ENCODE data around the gene DYRK4. TPM values are rescaled to one million over a fixed set of nuclear protein-coding genes. Genes with fewer than 3 reads are reported as not detected.

The DYRK4 gene
- total RNA-seq, 3 donors from 2014 or later: 18.6 to 38.0 (median 29.0) TPM

GRCh38 chr12:4615667-4616066, 53.7 kb downstream of the DYRK4 start:
- Histone ChIP-seq H3K36me3 (no peaks in the 10 kb centered on the region), H3K27me3 (no peaks in the 10 kb centered on the region), H3K4me3 (no peak overlapping the region), H3K27ac (no peak overlapping the region), H3K4me1 (no peaks in the 10 kb centered on the region), H3K9me3 (no peaks in the 10 kb centered on the region)
- no peak for DNase-seq (ENCODE audit: low spot score in 2 of 2)
- TF ChIP-seq, protein P1, sequence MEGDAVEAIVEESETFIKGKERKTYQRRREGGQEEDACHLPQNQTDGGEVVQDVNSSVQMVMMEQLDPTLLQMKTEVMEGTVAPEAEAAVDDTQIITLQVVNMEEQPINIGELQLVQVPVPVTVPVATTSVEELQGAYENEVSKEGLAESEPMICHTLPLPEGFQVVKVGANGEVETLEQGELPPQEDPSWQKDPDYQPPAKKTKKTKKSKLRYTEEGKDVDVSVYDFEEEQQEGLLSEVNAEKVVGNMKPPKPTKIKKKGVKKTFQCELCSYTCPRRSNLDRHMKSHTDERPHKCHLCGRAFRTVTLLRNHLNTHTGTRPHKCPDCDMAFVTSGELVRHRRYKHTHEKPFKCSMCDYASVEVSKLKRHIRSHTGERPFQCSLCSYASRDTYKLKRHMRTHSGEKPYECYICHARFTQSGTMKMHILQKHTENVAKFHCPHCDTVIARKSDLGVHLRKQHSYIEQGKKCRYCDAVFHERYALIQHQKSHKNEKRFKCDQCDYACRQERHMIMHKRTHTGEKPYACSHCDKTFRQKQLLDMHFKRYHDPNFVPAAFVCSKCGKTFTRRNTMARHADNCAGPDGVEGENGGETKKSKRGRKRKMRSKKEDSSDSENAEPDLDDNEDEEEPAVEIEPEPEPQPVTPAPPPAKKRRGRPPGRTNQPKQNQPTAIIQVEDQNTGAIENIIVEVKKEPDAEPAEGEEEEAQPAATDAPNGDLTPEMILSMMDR (IDR thresholded peaks at IDR 0.05): no peak
- TF ChIP-seq POLR2A (IDR thresholded peaks at IDR 0.05) (no peak), POLR2AphosphoS5 (IDR thresholded peaks at IDR 0.05) (no peak)
- intact Hi-C loops (cut with DNase I; ENCODE audit: low total_unique reads): no loop called here

- Histone ChIP-seq H3K4me3 (no peak overlapping the region), H3K27me3 (no peaks in the 10 kb centered on the region), H3K36me3 (no peaks in the 10 kb centered on the region), H3K9me3 (no peaks in the 10 kb centered on the region), H3K27ac (no peak overlapping the region), H3K4me1 (no peaks in the 10 kb centered on the region)
- intact Hi-C loops (cut with DNase I; ENCODE audit: low total_unique reads): no loop called here
- no peak for TF ChIP-seq POLR2A (IDR thresholded peaks at IDR 0.05)
- TF ChIP-seq, protein P1 (IDR thresholded peaks at IDR 0.05): no peak
- no peak for TF ChIP-seq POLR2AphosphoS5 (IDR thresholded peaks at IDR 0.05)
- no peak for DNase-seq (ENCODE audit: low spot score in 2 of 2)
Observed at GRCh38 chr12:4621511-4621910, 59.5 kb downstream of the DYRK4 start.

DNA sequence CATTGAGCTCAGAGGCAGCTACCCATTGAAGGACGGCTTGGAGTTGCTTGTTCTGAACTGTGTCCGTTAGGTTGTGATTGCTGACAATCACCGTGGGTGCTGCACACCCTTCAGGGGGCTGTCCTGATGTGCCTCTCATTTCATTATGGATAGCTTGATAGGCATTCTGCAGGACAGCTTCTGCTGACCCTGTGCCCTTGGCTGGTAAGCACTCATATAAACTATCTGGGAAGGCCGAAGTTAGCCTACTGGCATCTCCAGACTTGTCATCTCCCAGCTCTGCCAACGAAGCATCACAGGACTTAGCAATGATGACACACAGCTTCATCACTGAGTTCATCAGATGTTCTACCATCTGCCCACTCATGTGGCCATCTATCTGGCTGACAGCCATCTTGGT, 64.5 kb downstream of the DYRK4 start:
- TF ChIP-seq POLR2A (IDR thresholded peaks at IDR 0.05) (no peak), POLR2AphosphoS5 (IDR thresholded peaks at IDR 0.05) (no peak)
- TF ChIP-seq, protein P1 (IDR thresholded peaks at IDR 0.05): no peak
- no peak for DNase-seq (ENCODE audit: low spot score in 2 of 2)
- H3K27me3 ChIP-seq: no peaks in the 10 kb centered on the region
- no peaks in the 10 kb centered on the region for H3K4me1 ChIP-seq
- H3K4me3 ChIP-seq: no peak overlapping the region
- no peaks in the 10 kb centered on the region for H3K36me3 ChIP-seq
- H3K27ac ChIP-seq: no peak overlapping the region
- intact Hi-C loops (cut with DNase I; ENCODE audit: low total_unique reads): no loop called here
- H3K9me3 ChIP-seq: no peaks in the 10 kb centered on the region

DNA sequence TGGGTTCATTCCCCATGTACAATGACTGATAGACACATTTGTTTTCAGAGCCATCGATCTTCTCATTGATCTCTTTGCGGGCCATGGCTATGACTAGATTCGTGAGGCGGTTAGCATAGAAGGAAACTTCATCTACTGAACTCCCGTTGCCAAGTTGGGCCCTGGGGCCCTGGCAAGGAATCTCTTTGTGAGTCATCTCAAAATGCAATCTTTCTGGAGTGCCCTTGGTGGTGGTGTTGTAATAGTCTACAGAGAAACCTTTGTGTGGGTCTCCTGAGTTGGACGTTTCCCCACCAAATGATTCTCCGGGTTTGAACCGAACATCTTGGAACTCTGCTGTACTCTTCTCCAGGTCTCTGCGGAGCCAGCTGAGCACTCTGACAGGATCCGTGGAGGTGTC, 66.4 kb downstream of the DYRK4 start:
- intact Hi-C loops (cut with DNase I; ENCODE audit: low total_unique reads): loop anchor here (1.0 kb wide), 1 partner anchor 17 kb away; no protein-coding TSS in a partner anchor
- TF ChIP-seq POLR2AphosphoS5 (IDR thresholded peaks at IDR 0.05) (no peak), POLR2A (IDR thresholded peaks at IDR 0.05) (no peak)
- TF ChIP-seq, protein P1 (IDR thresholded peaks at IDR 0.05): no peak

DNA sequence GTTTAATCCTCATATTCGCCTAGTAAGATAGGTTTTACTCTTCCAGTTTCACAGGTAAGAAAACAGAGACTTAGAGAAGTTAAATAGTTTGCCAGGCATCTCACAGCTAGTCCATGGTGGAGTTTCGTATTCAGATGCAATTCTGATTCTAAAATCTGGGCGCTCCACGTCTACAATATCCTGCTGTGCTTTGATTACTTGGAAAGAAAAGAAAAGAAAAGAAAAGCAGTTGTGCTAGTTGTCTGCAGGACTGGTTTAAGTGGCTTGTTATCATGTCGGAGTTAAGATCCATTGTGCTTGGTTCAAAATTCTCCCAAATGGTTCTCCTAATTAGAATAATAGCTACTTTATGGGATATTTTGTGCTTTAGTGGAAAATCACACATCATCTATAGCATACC, 68.3 kb downstream of the DYRK4 start:
- no peaks in the 10 kb centered on the region for H3K9me3 ChIP-seq
- H3K36me3 ChIP-seq: no peaks in the 10 kb centered on the region
- no peak overlapping the region for H3K27ac ChIP-seq
- H3K27me3 ChIP-seq: no peaks in the 10 kb centered on the region
- TF ChIP-seq POLR2A (IDR thresholded peaks at IDR 0.05) (no peak), POLR2AphosphoS5 (IDR thresholded peaks at IDR 0.05) (no peak)
- TF ChIP-seq, protein P1 (IDR thresholded peaks at IDR 0.05): no peak
- H3K4me3 ChIP-seq: no peak overlapping the region
- DNase-seq (ENCODE audit: low spot score in 2 of 2): no peak
- intact Hi-C loops (cut with DNase I; ENCODE audit: low total_unique reads): no loop called here
- no peaks in the 10 kb centered on the region for H3K4me1 ChIP-seq

More for the DNA sequence above, 66.4 kb downstream of the DYRK4 start:
- peak overlapping the region in 1 of 2 donors; percentile 20 for H3K27ac ChIP-seq
- no peak overlapping the region for H3K4me3 ChIP-seq
- peak in 1 of 2 donors; percentile 79 for DNase-seq (ENCODE audit: low spot score in 2 of 2)
- H3K4me1 ChIP-seq: no peaks in the 10 kb centered on the region
- no peaks in the 10 kb centered on the region for H3K27me3 ChIP-seq
- H3K9me3 ChIP-seq: no peaks in the 10 kb centered on the region
- no peaks in the 10 kb centered on the region for H3K36me3 ChIP-seq

All from breast epithelium (tissue), 4 donors.